Prostate gland (tissue), 2 donors: Measurements from ENCODE around the gene PRAC2. TPM values are rescaled to one million over a fixed set of nuclear protein-coding genes. Genes with fewer than 3 reads are reported as not detected.

Experiments
- DNase-seq: peaks from one replicate; pipeline ENCODE4 v3.0.0-alpha.2; 2019; ENCODE audit warnings: low spot score
- H3K27ac ChIP-seq, 2 donors: fragments of 200-600 bp; sonication (generic); 2 replicates each; pipeline ENCODE4 v1.5.1; 2017 to 2019
- H3K27me3 ChIP-seq: fragments of 200-600 bp; sonication (generic); replicated peaks from 2 replicates; pipeline ENCODE4 v1.5.1; 2019; ENCODE audit not compliant: insufficient read depth
- H3K36me3 ChIP-seq, 2 donors: fragments of 200-600 bp; sonication (generic); 1 replicate in 1 of 2; 2 replicates in 1 of 2; pipeline versions ENCODE4 v1.5.1 to v1.8.1; 2017 to 2019
- H3K4me1 ChIP-seq: fragments of 200-600 bp; sonication (generic); replicated peaks from 2 replicates; pipeline ENCODE4 v1.5.1; 2019
- H3K4me3 ChIP-seq, 2 donors: fragments of 200-600 bp; sonication (generic); 2 replicates each; pipeline ENCODE4 v1.5.1; 2017 to 2019
- H3K9me3 ChIP-seq: fragments of 200-600 bp; sonication (generic); 2 replicates; pipeline ENCODE4 v1.5.1; 2017
- CTCF ChIP-seq, 4 experiments: fragments of 200-600 bp in 2 of 4; fragments of 450-650 bp in 2 of 4; sonication (generic) in 2 of 4; IDR thresholded peaks; 1 replicate in 3 of 4; 2 replicates in 1 of 4; pipeline ENCODE4 v1.5.1; 2016 to 2019; ENCODE audit warnings: antibody characterized with exemption in 4 of 4, mild to moderate bottlenecking in 2 of 4, moderate library complexity in 2 of 4
- POLR2A ChIP-seq: fragments of 450-650 bp; IDR thresholded peaks from one replicate; pipeline ENCODE4 v1.6.1; 2016; ENCODE audit warnings: antibody characterized with exemption, mild to moderate bottlenecking
- POLR2AphosphoS5 ChIP-seq: sonication (generic); formaldehyde crosslinking; IDR thresholded peaks from one replicate; pipeline ENCODE4 v1.6.1; 2017; ENCODE audit warnings: antibody characterized with exemption
- WGBS: methylation state at CpG from one replicate; pipeline ENCODE4 v1.1.5; 2018; 5-methylcytosine and 5-hydroxymethylcytosine counted together
- intact Hi-C: fragments of 100-400 bp; cut with DNase I; formaldehyde crosslinking; loops from one replicate; pipeline ENCODE4 v1.14.2; 2022
- total RNA-seq, 2 donors: library from RNA; depleted of rRNA; stranded (reverse); fragments of >200 nt; gene quantifications; one replicate each; pipeline ENCODE4 v1.1.0, GENCODE V29; 2016

Gene PRAC2
- total RNA-seq, 2 donors from 2014 or later = 9.6 to 135 TPM

- DNase-seq = peak; percentile 56
- Histone ChIP-seq H3K27me3 (no peaks in the 10 kb centered on the region), H3K27ac (peak overlapping the region; percentile 97 to 98), H3K4me3 (peak overlapping the region; percentile 55 to 63), H3K36me3 (no peaks in the 10 kb centered on the region), H3K9me3 (no peaks in the 10 kb centered on the region), H3K4me1 (peaks cover 5% of the 10 kb centered on the region)
- 42% methylated on average over 1 of the region's 1 CpG for WGBS
- TF ChIP-seq POLR2AphosphoS5 = no peak
- no peak for TF ChIP-seq CTCF (IDR thresholded peaks at IDR 0.05)
- TF ChIP-seq POLR2A = peak; percentile 32
- intact Hi-C loops = loop anchor here (10.0 kb wide), 1 partner anchor 164 kb away; no protein-coding TSS in a partner anchor
These were observed 2.0 kb upstream of the PRAC2 start for GRCh38 chr17:48721009-48721402.

DNA sequence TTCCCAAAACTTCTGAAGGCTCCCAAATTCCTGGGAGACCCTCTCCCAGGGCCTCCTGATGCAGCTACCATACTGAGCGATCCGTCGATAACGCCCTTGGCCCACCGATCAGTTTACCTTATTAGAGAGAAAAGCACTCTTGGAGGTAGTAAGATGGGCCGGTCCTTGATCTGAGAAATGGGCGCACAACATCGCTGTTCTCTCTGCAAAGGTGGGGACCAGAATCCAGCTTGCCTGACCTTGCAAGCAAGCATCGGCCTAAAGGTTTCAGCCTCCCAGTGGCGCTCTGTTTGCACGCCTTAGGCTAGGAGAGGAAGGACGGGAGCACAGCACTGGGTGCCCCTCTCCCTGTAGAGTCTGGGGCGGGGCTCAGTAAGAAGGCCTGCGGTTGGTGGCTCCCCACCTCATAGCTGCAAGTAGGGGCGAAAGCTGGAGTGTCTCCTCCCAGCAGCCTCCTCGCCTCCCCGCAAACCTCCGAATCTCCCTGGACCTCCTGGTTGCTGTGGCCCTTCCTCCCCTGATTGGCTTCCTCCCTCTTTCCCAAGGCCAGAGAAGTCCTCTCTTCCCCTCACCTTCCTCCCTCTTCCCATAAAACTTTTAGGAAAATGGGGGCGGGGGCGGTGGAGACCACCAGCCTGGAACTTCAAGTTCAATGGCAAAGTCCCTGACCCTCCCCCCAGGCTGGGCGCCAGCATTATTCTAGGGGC lies 631 bp upstream of the PRAC2 start, which contains the start of gene PRAC1:
Gene PRAC1, minus strand, starts transcription at position 318 of the 707 bp plus-strand sequence. Its CDS starts 126 bp downstream, at position 192.
- no peaks in the 10 kb centered on the region for H3K9me3 ChIP-seq
- H3K36me3 ChIP-seq = no peaks in the 10 kb centered on the region
- TF ChIP-seq POLR2A (peak; percentile 82), POLR2AphosphoS5 (peak; percentile 68), CTCF (IDR thresholded peaks at IDR 0.05) (no peak)
- peak within 1 kb of the TSS; percentile 55 to 63 for H3K4me3 ChIP-seq
- H3K27ac ChIP-seq = peak within 1 kb of the TSS; percentile 97 to 98
- peaks cover 5% of the 10 kb centered on the region for H3K4me1 ChIP-seq
- H3K27me3 ChIP-seq = no peaks in the 10 kb centered on the region
- DNase-seq = peak; percentile 93
- intact Hi-C loops = loop anchor here (10.0 kb wide), 1 partner anchor 162 kb away; no protein-coding TSS in a partner anchor
- WGBS = 4% methylated on average over 21 of the region's 21 CpGs

DNA sequence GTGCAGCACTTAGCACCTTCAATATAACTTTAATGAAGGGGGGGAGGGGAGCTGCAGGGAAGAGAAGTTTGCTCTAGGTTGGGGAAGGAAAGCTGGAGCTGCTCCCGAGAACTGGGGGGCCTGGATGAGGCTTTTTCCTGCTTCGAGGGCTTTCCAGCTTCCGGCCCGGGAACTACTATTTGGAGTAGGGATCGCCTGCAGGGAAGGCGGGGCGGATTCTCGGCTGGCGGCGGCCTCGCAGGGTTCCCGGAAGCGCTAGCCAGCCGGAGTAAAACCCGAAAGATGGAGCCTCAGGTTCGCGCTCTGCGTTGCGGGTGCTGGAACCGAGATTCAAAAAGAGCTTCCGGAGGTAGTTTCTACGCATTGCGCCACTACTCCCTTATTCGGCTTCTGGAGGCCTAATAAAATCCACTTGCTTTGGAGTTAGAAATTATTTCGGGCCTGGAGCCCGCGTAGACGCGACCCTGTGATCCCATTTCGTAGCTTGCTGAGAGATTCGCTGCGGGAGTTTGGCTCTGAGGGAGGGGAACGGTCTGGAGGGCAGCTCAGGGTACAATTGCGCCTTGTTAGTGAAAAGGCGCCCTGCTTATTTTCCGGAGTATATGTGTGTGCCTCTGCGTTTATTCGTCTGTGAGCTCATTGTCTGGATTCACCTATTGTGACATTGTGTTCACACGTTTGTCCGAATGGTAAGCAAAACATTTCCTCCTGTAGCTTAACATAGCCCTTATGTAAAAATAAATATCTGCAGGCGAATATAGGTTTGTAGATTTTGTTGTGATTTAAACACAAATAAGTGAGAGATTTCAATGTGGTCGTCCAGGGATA lies 652 bp downstream of the PRAC2 start:
- Histone ChIP-seq H3K9me3 (no peaks in the 10 kb centered on the region), H3K27ac (peak overlapping the region; percentile 97 to 98), H3K4me1 (peaks cover 5% of the 10 kb centered on the region), H3K36me3 (no peaks in the 10 kb centered on the region), H3K27me3 (no peaks in the 10 kb centered on the region), H3K4me3 (peak overlapping the region; percentile 55 to 63)
- TF ChIP-seq POLR2A (no peak), CTCF (IDR thresholded peaks at IDR 0.05) (no peak), POLR2AphosphoS5 (no peak)
- DNase-seq = peak; percentile 67
- WGBS = 7% methylated on average over 42 of the region's 42 CpGs
- intact Hi-C loops = loop anchor here (10.0 kb wide), 1 partner anchor 161 kb away; no protein-coding TSS in a partner anchor

DNA sequence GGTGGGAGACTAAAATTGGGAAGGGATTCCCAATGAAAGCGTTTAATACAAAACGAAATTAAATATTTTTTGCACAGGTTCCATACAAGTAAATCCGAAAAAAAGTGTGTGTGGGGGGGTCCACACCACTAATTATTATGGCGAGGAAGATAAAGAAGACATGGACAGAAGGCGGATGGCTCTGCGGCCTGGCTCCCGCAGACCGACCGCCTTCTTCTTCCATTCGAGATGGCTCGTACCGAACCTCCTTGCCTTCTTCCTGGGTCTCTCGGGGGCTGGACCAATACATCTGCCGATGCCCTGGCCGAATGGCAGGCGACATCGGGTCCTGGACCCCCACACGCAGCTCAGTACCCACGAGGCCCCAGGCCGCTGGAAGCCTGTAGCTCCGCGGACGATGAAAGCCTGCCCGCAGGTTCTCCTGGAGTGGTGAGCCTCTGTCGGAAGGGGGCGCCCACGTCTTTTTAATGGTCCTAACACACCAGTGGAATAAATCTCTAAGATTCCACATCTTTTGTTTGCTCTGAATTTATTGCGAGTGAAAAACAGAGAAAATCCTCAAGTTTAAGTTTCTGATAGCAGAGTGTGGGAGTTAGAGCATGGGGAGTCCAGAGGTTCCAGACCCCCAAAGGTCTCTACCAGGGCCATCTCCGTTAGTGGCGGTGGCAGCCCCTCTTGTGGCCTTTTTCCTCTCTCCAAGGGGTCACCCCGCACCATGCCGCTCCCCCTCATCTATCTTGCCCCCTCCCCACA lies 1.4 kb downstream of the PRAC2 start:
- H3K4me1 ChIP-seq = peaks cover 5% of the 10 kb centered on the region
- intact Hi-C loops = loop anchor here (5.0 to 10.0 kb wide), 2 partner anchors 68 to 160 kb away; no protein-coding TSS in a partner anchor
- H3K9me3 ChIP-seq = no peaks in the 10 kb centered on the region
- 4% methylated on average over 32 of the region's 32 CpGs for WGBS
- no peaks in the 10 kb centered on the region for H3K36me3 ChIP-seq
- DNase-seq = peak; percentile 94
- H3K27me3 ChIP-seq = no peaks in the 10 kb centered on the region
- peak; percentile 66 to 87 (median 80) for TF ChIP-seq CTCF (IDR thresholded peaks at IDR 0.05)
- TF ChIP-seq POLR2A = no peak
- peak; percentile 63 for TF ChIP-seq POLR2AphosphoS5
- H3K27ac ChIP-seq = peak overlapping the region; percentile 97 to 98
- H3K4me3 ChIP-seq = peak overlapping the region; percentile 55 to 63
